Activated B cell treated with CpG ODN at 0.5 μM for 24 hours (primary cell): ENCODE measurements around the gene TOP3B. TPM values are rescaled to one million over a fixed set of nuclear protein-coding genes. Genes with fewer than 3 reads are reported as not detected.
"Not testable (repeated sequence)": the region's sequence is repeated elsewhere in the genome, so short reads cannot be mapped to it uniquely, and the experiment has no call there.

Experiments
- ATAC-seq: fragments of 200-7000 bp; cut with Tn5 transposase; one replicate; pipeline ENCODE4 v1.10.0; 2021; ENCODE audit warnings: low read depth, mild to moderate bottlenecking, moderate library complexity
- CTCF ChIA-PET: fragments of 350-600 bp; sonication (Branson Sonifier 250); formaldehyde crosslinking; loops from one replicate; lab custom pipeline; 2021; ENCODE audit warnings: antibody characterized with exemption; lab: Charles Lee
- POLR2A ChIA-PET: fragments of 350-600 bp; sonication (Branson Sonifier 250); formaldehyde crosslinking; loops from one replicate; lab custom pipeline; 2021; ENCODE audit warnings: antibody characterized with exemption; lab: Charles Lee
- DNase-seq: peaks from one replicate; pipeline ENCODE4 v3.0.0; 2022
- H3K27ac Mint-ChIP-seq: one replicate; pipeline ENCODE4 v1.8.0; 2020; ENCODE audit warnings: mixed read lengths
- H3K27me3 Mint-ChIP-seq: one replicate; pipeline ENCODE4 v1.8.0; 2021; ENCODE audit warnings: mixed read lengths
- H3K36me3 Mint-ChIP-seq: one replicate; pipeline ENCODE4 v1.8.0; 2021; ENCODE audit warnings: low read depth, mixed read lengths
- H3K4me1 Mint-ChIP-seq: one replicate; pipeline ENCODE4 v1.8.0; 2021; ENCODE audit warnings: mixed read lengths
- H3K4me3 Mint-ChIP-seq: one replicate; pipeline ENCODE4 v1.8.0; 2020; ENCODE audit warnings: mild to moderate bottlenecking, mixed read lengths
- H3K9me3 Mint-ChIP-seq: one replicate; pipeline ENCODE4 v1.8.0; 2020; ENCODE audit warnings: mixed read lengths
- intact Hi-C: fragments of 100-400 bp; cut with micrococcal nuclease; formaldehyde crosslinking; loops from one replicate; pipeline ENCODE4 v1.15.1; 2024
- total RNA-seq: library from RNA; stranded (reverse); gene quantifications from 2 replicates; pipeline ENCODE4 v1.2.3, GENCODE V29; 2022
- TF ChIP-seq, protein P1 (sequence below): fragments of 200-600 bp; IDR thresholded peaks from one replicate; pipeline ENCODE4 v1.8.0; 2022; ENCODE audit warnings: antibody characterized with exemption, mild to moderate bottlenecking

The TOP3B gene
- total RNA-seq, 1 donor from 2014 or later: 83.4 TPM

DNA sequence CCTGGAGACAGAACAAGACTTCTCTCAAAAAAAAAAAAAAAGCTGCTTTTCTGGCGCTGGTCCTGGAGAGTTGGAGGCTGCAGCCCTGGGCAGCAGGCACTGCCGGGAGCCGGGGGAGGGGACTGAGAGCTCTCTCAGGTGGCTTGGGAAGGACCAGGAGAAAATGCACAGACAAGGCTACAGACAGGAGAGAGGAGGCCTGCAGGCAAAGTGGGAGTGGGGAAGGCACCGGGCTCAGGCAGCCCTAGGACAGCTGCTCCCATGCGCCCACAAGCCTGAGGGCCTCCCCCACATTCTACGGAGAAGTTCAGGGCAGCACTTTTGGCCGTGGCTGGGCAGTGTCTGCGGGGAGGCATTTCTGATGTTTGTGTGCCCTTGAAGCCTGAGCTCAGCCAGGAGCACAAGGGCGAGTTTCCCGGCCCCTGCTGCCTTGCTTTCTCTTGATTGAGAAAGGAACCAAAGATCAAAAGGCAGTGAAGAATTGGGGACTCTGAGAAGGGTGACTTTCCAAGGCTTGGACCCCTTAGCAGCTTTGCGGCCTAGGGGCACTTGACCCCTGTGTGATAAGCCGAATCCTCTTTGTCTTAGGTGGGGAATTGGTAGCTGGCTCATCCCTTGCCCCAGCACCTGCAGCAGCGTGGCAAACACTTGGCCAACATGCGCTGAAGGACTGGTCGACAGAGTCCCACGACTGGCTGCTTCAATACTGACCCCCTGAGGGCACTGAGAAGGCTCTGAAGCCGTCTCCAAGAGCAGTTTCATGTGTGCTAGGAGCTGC, 65.2 kb downstream of the TOP3B start:
- no peaks in the 10 kb centered on the region for H3K27me3 Mint-ChIP-seq
- H3K9me3 Mint-ChIP-seq: no peaks in the 10 kb centered on the region
- H3K4me3 Mint-ChIP-seq: no peak overlapping the region
- H3K27ac Mint-ChIP-seq: no peak overlapping the region
- no peaks in the 10 kb centered on the region for H3K4me1 Mint-ChIP-seq
- DNase-seq: no peak
- ChIA-PET POLR2A (no interaction called here), CTCF (no interaction called here)
- TF ChIP-seq, protein P1, sequence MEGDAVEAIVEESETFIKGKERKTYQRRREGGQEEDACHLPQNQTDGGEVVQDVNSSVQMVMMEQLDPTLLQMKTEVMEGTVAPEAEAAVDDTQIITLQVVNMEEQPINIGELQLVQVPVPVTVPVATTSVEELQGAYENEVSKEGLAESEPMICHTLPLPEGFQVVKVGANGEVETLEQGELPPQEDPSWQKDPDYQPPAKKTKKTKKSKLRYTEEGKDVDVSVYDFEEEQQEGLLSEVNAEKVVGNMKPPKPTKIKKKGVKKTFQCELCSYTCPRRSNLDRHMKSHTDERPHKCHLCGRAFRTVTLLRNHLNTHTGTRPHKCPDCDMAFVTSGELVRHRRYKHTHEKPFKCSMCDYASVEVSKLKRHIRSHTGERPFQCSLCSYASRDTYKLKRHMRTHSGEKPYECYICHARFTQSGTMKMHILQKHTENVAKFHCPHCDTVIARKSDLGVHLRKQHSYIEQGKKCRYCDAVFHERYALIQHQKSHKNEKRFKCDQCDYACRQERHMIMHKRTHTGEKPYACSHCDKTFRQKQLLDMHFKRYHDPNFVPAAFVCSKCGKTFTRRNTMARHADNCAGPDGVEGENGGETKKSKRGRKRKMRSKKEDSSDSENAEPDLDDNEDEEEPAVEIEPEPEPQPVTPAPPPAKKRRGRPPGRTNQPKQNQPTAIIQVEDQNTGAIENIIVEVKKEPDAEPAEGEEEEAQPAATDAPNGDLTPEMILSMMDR: no peak
- intact Hi-C loops: no loop called here
- no peak for ATAC-seq
- no peaks in the 10 kb centered on the region for H3K36me3 Mint-ChIP-seq

DNA sequence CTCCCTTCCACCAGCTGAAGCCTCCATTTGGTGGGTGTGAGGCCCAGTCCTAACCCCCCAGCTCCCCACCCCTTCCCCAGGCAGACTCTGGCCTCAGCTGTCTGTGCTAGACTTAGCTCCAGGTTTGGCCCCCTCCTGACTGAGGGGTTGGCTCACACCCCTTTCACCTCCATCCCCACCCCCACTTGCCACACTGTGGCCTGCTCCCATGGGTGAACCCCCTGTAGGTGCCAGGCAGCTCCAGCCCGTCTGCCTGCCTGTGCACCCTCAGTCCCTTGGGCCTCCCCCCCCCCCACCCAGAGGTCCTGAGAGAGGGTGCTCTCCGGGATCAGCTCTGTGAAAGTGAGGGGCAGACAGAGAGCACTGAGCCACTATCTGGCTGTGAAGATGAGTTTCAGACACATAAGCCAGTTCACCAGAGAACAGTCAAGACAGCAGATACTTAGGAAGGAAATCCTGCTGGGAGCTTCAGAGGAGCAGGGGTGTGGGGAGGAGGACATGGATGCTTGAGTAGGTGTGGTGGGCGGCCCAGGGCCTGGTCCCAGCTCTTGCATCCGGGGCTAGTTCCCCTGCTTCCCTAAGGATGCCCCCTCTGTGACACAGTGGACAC, 66.2 kb downstream of the TOP3B start:
- CTCF ChIA-PET: no interaction called here
- Mint-ChIP-seq H3K4me3 (no peak overlapping the region), H3K27ac (no peak overlapping the region), H3K9me3 (no peaks in the 10 kb centered on the region), H3K4me1 (no peaks in the 10 kb centered on the region), H3K36me3 (no peaks in the 10 kb centered on the region), H3K27me3 (no peaks in the 10 kb centered on the region)
- no peak for ATAC-seq
- POLR2A ChIA-PET: interaction anchor here (0.6 kb wide), 1 partner anchor 11 kb away, joined by 10 read pairs; no protein-coding TSS in a partner anchor
- DNase-seq: no peak
- TF ChIP-seq, protein P1: no peak
- intact Hi-C loops: no loop called here

DNA sequence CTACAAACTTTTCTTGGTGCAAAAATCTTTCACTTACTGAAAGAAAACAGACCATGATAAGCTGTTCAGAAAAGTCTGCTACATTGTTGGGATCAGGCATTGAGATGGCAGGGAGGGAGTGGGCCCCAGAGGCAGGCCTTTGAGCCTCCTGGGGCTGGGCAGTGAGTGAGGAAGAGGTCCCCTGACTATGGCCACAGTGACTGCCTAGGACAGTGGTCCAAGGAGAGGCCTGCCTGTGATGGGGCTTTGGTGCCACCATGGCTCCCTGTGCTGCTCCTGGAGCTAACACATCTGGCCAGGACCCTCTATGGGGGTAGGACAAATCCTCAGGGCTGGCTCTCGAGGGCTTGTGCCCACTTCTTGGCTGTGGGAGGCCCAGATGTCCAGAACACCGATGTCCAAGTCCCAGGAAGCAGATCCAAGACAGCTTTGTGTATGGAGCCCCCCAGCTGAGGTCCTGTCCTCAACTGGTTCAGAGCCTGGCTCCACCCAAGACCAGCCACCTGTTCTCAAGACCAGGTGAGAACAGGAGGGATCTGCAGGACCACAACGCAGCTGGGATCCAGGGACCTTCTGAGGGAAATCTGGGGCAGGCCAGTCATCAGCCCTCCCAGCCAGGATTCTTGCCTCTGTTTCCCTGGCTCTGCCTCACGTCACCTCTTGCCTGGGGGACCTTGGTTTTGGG, 66.8 kb downstream of the TOP3B start:
- ATAC-seq: no peak
- no peaks in the 10 kb centered on the region for H3K36me3 Mint-ChIP-seq

DNA sequence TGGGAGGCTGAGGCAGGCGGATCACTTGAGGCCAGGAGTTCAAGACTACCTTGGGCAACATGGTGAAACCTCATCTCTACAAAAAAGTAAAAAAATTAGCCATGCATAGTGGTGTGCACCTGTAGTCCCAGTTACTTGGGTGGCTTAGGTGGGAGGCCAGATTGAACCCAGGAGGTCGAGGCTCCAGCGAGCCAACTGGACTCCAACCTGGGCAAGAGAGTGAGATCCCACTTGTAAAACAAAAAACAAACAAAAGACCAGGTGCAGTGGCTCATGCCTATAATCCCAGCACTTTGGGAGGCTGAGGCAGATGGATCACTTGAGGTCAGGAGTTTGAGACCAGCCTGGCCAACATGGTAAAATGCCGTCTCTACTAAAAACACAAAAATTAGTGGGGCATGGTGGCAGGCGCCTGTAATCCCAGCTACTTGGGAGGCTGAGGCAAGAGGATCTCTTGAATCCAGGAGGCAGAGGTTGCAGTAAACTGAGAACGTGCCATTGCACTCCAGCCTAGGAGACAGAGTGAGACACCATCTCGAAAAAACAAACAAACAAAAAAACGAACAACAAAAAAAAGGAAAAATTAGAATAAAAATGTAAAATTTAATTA, 68.4 kb downstream of the TOP3B start:
- CTCF ChIA-PET, H3K4me3 Mint-ChIP-seq: not testable (repeated sequence)

More for the DNA sequence above, 66.8 kb downstream of the TOP3B start:
- DNase-seq: no peak
- POLR2A ChIA-PET: interaction anchor here (0.6 kb wide), 1 partner anchor 11 kb away, joined by 10 read pairs; no protein-coding TSS in a partner anchor
- TF ChIP-seq, protein P1: no peak
- no peaks in the 10 kb centered on the region for H3K27me3 Mint-ChIP-seq
- no peak overlapping the region for H3K27ac Mint-ChIP-seq
- no peaks in the 10 kb centered on the region for H3K4me1 Mint-ChIP-seq
- no peak overlapping the region for H3K4me3 Mint-ChIP-seq
- intact Hi-C loops: no loop called here
- CTCF ChIA-PET: no interaction called here
- H3K9me3 Mint-ChIP-seq: no peaks in the 10 kb centered on the region

DNA sequence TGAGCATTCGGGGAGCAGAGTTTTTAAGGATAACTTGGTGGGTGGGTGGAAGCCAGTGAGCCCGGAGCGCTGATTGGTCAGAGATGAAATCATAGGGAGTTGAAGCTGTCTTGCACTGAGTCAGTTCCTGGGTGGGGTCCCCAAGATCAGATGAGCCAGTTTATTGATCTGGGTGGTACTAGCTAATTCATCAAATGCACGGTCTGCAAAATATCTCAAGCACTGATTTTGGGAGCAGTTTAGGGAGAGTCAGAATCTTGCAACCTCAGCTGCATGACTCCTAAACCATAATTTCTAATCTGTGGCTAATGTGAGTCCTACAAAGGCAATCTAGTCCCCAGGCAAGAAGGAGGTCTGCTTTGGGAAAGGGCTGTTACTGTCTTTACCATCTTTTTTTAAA, 72.2 kb downstream of the TOP3B start:
- H3K36me3 Mint-ChIP-seq, POLR2A ChIA-PET, DNase-seq, H3K4me1 Mint-ChIP-seq, intact Hi-C loops, H3K27ac Mint-ChIP-seq, H3K27me3 Mint-ChIP-seq, ATAC-seq, CTCF ChIA-PET, H3K9me3 Mint-ChIP-seq, H3K4me3 Mint-ChIP-seq: not testable (repeated sequence)

More for the DNA sequence above, 68.4 kb downstream of the TOP3B start:
- H3K27ac Mint-ChIP-seq, H3K9me3 Mint-ChIP-seq, intact Hi-C loops, H3K4me1 Mint-ChIP-seq, H3K36me3 Mint-ChIP-seq, H3K27me3 Mint-ChIP-seq, ATAC-seq, DNase-seq: not testable (repeated sequence)
- POLR2A ChIA-PET: interaction anchor here (1.5 kb wide), 1 partner anchor 47 kb away, joined by 6 read pairs; the partner anchor contains the start of gene MAPK1
